ENCODE measurements around the gene ZNF775. TPM values are rescaled to one million over a fixed set of nuclear protein-coding genes. Genes with fewer than 3 reads are reported as not detected.

The ZNF775 gene
- total RNA-seq, 1 donor from 2014 or later, result 17.1 TPM

DNA sequence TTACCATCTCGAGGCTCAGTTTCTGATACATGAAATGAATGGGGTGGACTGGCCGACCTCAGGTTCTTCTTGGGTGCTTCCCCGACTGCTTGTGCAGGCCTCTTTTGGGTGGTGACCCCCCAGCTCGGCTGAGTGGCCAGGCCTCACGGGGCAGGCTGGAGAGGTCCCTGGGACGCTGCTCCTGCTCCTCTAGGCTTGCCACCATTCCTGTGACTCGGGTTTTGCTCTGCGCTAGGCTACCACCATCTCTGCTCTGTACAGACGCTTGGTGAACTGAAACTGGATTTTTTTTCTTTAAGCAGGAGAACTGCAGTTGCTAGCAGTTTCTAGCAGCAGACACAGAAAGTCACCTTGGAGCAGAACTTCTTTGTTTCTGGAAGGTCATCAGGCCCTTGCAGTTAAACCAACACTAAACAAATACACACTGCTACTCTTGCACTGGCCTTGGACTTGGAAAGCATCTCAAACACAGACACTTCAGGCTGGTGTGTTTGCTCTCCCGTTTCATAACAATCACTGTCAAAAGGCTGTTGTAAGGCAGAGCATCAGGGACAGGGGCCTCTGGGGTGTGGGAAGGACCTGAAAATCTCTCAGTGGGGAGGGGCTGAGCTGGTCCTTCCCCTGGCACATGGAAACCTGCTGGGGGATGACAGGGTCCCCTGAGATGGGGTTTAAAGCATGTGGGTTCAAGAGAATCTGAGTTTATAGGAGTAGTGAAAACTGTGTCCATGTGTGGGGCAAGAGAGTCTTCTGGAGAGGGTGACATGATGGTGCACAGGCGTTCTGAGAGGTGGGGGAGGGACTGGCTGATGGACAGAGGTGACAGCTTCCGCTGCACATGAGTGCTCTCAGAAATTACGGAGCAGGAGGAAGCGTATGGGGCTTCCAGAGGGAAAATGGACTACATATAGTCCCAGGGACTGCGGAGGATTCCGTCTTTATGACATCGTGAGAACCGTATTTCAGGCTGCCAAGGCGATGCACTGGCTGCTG lies 36.3 kb downstream of the ZNF775 start:
- Histone ChIP-seq H3K36me3 (peaks cover 0 to 2% of the 10 kb centered on the region in 2 donors), H3K27ac (no peak overlapping the region), H3K4me1 (no peaks in the 10 kb centered on the region), H3K4me3 (no peak overlapping the region), H3K27me3 (no peaks in the 10 kb centered on the region), H3K9me3 (no peaks in the 10 kb centered on the region)
- TF ChIP-seq, protein P1, sequence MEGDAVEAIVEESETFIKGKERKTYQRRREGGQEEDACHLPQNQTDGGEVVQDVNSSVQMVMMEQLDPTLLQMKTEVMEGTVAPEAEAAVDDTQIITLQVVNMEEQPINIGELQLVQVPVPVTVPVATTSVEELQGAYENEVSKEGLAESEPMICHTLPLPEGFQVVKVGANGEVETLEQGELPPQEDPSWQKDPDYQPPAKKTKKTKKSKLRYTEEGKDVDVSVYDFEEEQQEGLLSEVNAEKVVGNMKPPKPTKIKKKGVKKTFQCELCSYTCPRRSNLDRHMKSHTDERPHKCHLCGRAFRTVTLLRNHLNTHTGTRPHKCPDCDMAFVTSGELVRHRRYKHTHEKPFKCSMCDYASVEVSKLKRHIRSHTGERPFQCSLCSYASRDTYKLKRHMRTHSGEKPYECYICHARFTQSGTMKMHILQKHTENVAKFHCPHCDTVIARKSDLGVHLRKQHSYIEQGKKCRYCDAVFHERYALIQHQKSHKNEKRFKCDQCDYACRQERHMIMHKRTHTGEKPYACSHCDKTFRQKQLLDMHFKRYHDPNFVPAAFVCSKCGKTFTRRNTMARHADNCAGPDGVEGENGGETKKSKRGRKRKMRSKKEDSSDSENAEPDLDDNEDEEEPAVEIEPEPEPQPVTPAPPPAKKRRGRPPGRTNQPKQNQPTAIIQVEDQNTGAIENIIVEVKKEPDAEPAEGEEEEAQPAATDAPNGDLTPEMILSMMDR (IDR thresholded peaks at IDR 0.05), result no peak
- DNase-seq (ENCODE audit: low spot score in 2 of 2), result no peak
- intact Hi-C loops (cut with DNase I), result no loop called here

DNA sequence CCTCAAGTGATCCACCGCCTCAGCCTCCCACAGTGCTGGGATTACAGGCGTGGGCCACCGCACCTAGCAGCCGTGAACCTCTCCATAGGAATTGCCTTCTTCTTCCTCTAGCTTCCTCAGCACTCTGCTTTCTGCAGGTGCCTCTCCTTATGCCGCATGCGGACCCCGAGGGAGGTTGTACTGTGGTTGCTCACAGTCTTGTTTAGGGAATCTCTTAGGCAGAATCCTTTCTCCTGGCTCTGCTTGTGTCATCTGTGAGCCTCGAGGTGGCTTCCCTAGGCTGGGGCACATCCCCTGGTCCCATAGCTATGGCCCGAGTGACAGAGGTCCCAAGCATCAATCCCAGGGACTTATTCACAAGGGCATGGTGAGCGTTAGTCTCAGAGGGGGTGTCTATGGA lies 38.1 kb downstream of the ZNF775 start:
- H3K4me3 ChIP-seq, result no peak overlapping the region
- H3K4me1 ChIP-seq, result no peaks in the 10 kb centered on the region
- TF ChIP-seq, protein P1 (IDR thresholded peaks at IDR 0.05), result no peak
- H3K9me3 ChIP-seq, result no peaks in the 10 kb centered on the region
- H3K36me3 ChIP-seq, result no peaks in the 10 kb centered on the region
- H3K27ac ChIP-seq, result no peak overlapping the region
- no peaks in the 10 kb centered on the region for H3K27me3 ChIP-seq
- no peak for DNase-seq (ENCODE audit: low spot score in 2 of 2)
- intact Hi-C loops (cut with DNase I), result no loop called here

DNA sequence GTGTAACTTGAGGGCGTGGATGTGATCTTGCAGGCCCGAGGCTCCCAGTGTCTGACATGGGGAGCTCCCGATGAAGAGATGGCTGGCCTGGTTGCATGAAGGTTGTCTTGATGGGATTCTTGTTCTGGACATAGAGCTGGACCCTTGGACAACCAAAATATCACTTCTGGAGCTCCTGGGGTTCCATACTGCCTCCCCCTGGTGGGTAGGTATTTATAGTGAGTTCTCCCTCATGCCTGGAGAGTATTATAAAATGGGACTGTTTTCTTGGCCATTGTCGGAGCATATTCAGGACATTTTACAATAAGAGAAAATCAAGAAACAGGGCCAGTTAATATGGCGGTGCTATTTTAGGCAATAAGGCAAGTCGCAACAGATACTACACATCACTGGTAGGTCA lies 38.7 kb downstream of the ZNF775 start:
- Histone ChIP-seq H3K4me3 (no peak overlapping the region), H3K4me1 (no peaks in the 10 kb centered on the region), H3K36me3 (no peaks in the 10 kb centered on the region), H3K27me3 (no peaks in the 10 kb centered on the region), H3K9me3 (no peaks in the 10 kb centered on the region), H3K27ac (no peak overlapping the region)
- TF ChIP-seq, protein P1 (IDR thresholded peaks at IDR 0.05), result no peak
- DNase-seq (ENCODE audit: low spot score in 2 of 2), result no peak
- intact Hi-C loops (cut with DNase I), result no loop called here

DNA sequence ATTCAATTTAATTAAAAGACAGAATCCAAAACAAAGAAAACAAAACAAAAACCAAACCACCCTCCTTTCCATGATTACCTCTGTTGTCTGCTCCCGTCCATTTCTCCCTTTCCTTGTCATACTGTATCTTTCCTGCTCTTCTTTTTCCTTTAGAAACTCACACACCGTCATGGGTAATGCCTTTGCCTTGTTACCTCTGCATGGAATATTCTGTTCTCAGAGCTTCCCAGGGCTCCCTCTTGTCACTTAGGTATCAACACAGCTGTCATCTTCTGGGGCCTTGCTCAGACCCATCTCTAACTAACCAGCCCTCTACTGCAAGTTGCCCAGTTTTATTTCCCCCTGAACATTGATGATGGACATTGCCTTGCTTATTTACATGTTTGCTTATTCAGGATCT lies 41.1 kb downstream of the ZNF775 start:
- Histone ChIP-seq H3K36me3 (no peaks in the 10 kb centered on the region), H3K9me3 (no peaks in the 10 kb centered on the region), H3K4me1 (no peaks in the 10 kb centered on the region), H3K27ac (no peak overlapping the region), H3K4me3 (no peak overlapping the region), H3K27me3 (no peaks in the 10 kb centered on the region)
- TF ChIP-seq, protein P1 (IDR thresholded peaks at IDR 0.05), result no peak
- intact Hi-C loops (cut with DNase I), result loop anchor here (2.0 kb wide), 1 partner anchor 133 kb away; no protein-coding TSS in a partner anchor
- peak in 1 of 2 donors; percentile 11 for DNase-seq (ENCODE audit: low spot score in 2 of 2)

DNA sequence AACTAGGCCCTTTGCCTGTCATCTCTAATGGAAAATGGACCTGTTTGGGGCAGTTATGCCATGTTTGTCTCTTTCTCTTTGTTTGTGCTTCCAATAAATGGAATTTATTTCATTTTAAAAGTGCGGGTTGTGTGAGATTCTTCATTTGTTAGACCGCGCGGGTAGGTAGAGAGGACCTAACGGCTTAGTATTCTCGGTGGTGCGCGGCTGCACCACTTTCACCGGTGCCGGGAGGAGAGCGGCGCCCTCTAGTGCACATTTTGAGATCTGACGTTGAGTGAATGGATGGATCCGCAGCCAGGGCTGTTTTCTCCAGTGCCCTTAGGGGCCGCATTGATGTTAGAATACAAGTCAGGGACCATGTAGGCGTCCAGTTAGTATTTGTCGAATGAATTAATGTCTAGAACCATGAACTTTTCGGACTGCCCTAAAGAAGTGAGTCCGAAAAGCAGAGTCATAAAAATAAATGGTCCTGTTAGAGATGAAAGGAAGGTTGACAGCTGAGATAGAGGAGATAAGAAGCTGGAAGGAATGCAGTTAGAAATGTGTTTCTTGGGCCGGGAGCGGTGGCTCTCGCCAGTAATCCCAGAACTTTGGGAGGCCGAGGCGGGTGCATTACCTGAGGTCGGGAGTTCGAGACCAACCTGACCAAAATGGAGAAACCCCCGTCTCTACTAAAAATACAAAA lies 42.0 kb downstream of the ZNF775 start:
- Histone ChIP-seq H3K27ac (no peak overlapping the region), H3K4me1 (no peaks in the 10 kb centered on the region), H3K4me3 (no peak overlapping the region), H3K36me3 (no peaks in the 10 kb centered on the region), H3K9me3 (no peaks in the 10 kb centered on the region), H3K27me3 (no peaks in the 10 kb centered on the region)
- TF ChIP-seq, protein P1 (IDR thresholded peaks at IDR 0.05), result peak; percentile 74 to 87 (median 78)
- intact Hi-C loops (cut with DNase I), result loop anchor here (1.0 to 2.0 kb wide), 2 partner anchors 65 to 134 kb away; no protein-coding TSS in a partner anchor
- peak in 1 of 2 donors; percentile 87 for DNase-seq (ENCODE audit: low spot score in 2 of 2)
